Prostate gland (tissue), 2 donors: Measurements from ENCODE around the gene ZFAND3. TPM values are rescaled to one million over a fixed set of nuclear protein-coding genes. Genes with fewer than 3 reads are reported as not detected.

Experiments
- DNase-seq: peaks from one replicate; pipeline ENCODE4 v3.0.0-alpha.2; 2019; ENCODE audit warnings: low spot score
- H3K27ac ChIP-seq, 2 donors: fragments of 200-600 bp; sonication (generic); 2 replicates each; pipeline ENCODE4 v1.5.1; 2017 to 2019
- H3K27me3 ChIP-seq: fragments of 200-600 bp; sonication (generic); replicated peaks from 2 replicates; pipeline ENCODE4 v1.5.1; 2019; ENCODE audit not compliant: insufficient read depth
- H3K36me3 ChIP-seq, 2 donors: fragments of 200-600 bp; sonication (generic); 1 replicate in 1 of 2; 2 replicates in 1 of 2; pipeline versions ENCODE4 v1.5.1 to v1.8.1; 2017 to 2019
- H3K4me1 ChIP-seq: fragments of 200-600 bp; sonication (generic); replicated peaks from 2 replicates; pipeline ENCODE4 v1.5.1; 2019
- H3K4me3 ChIP-seq, 2 donors: fragments of 200-600 bp; sonication (generic); 2 replicates each; pipeline ENCODE4 v1.5.1; 2017 to 2019
- H3K9me3 ChIP-seq: fragments of 200-600 bp; sonication (generic); 2 replicates; pipeline ENCODE4 v1.5.1; 2017
- CTCF ChIP-seq, 4 experiments: fragments of 200-600 bp in 2 of 4; fragments of 450-650 bp in 2 of 4; sonication (generic) in 2 of 4; IDR thresholded peaks; 1 replicate in 3 of 4; 2 replicates in 1 of 4; pipeline ENCODE4 v1.5.1; 2016 to 2019; ENCODE audit warnings: antibody characterized with exemption in 4 of 4, mild to moderate bottlenecking in 2 of 4, moderate library complexity in 2 of 4
- POLR2A ChIP-seq: fragments of 450-650 bp; IDR thresholded peaks from one replicate; pipeline ENCODE4 v1.6.1; 2016; ENCODE audit warnings: antibody characterized with exemption, mild to moderate bottlenecking
- POLR2AphosphoS5 ChIP-seq: sonication (generic); formaldehyde crosslinking; IDR thresholded peaks from one replicate; pipeline ENCODE4 v1.6.1; 2017; ENCODE audit warnings: antibody characterized with exemption
- WGBS: methylation state at CpG from one replicate; pipeline ENCODE4 v1.1.5; 2018; 5-methylcytosine and 5-hydroxymethylcytosine counted together
- intact Hi-C: fragments of 100-400 bp; cut with DNase I; formaldehyde crosslinking; loops from one replicate; pipeline ENCODE4 v1.14.2; 2022
- total RNA-seq, 2 donors: library from RNA; depleted of rRNA; stranded (reverse); fragments of >200 nt; gene quantifications; one replicate each; pipeline ENCODE4 v1.1.0, GENCODE V29; 2016

Gene ZFAND3
- total RNA-seq, 2 donors from 2014 or later: 43.5 to 89.1 TPM

- no peak for TF ChIP-seq POLR2AphosphoS5
- no peak for TF ChIP-seq POLR2A
- TF ChIP-seq CTCF (IDR thresholded peaks at IDR 0.05): no peak
- H3K4me1 ChIP-seq: peaks cover 7% of the 10 kb centered on the region
- no peaks in the 10 kb centered on the region for H3K9me3 ChIP-seq
- no peaks in the 10 kb centered on the region for H3K27me3 ChIP-seq
- peak overlapping the region; percentile 53 to 63 for H3K27ac ChIP-seq
- intact Hi-C loops: loop anchor here (10.0 kb wide), 1 partner anchor 79 kb away; no protein-coding TSS in a partner anchor
- peak overlapping the region; percentile 34 to 40 for H3K4me3 ChIP-seq
- peak; percentile 21 for DNase-seq
- under 1% methylated on average over 34 of the region's 35 CpGs for WGBS
- no peaks in the 10 kb centered on the region for H3K36me3 ChIP-seq
Measured at GRCh38 chr6:37783856-37784584, 35.5 kb upstream of the ZFAND3 start.

GRCh38 chr6:37784585-37784967, 35.0 kb upstream of the ZFAND3 start:
- peak overlapping the region in 1 of 2 donors; percentile 40 for H3K4me3 ChIP-seq
- peaks cover 7% of the 10 kb centered on the region for H3K4me1 ChIP-seq
- WGBS: 46% methylated on average over 7 of the region's 7 CpGs
- H3K36me3 ChIP-seq: no peaks in the 10 kb centered on the region
- TF ChIP-seq CTCF (IDR thresholded peaks at IDR 0.05) (no peak), POLR2AphosphoS5 (no peak)
- H3K9me3 ChIP-seq: no peaks in the 10 kb centered on the region
- intact Hi-C loops: loop anchor here (10.0 kb wide), 1 partner anchor 80 kb away; no protein-coding TSS in a partner anchor
- H3K27ac ChIP-seq: no peak overlapping the region
- H3K27me3 ChIP-seq: no peaks in the 10 kb centered on the region
- DNase-seq: no peak

- no peak overlapping the region for H3K4me3 ChIP-seq
- intact Hi-C loops: loop anchor here (10.0 kb wide), 1 partner anchor 80 kb away; no protein-coding TSS in a partner anchor
- H3K36me3 ChIP-seq: no peaks in the 10 kb centered on the region
- no peaks in the 10 kb centered on the region for H3K9me3 ChIP-seq
- TF ChIP-seq POLR2AphosphoS5: no peak
- no peak for DNase-seq
- H3K27ac ChIP-seq: no peak overlapping the region
- no peaks in the 10 kb centered on the region for H3K27me3 ChIP-seq
- WGBS: 81% methylated on average over 13 of the region's 13 CpGs
- peaks cover 7% of the 10 kb centered on the region for H3K4me1 ChIP-seq
Measured at GRCh38 chr6:37785002-37785662, 34.4 kb upstream of the ZFAND3 start.

GRCh38 chr6:37785663-37786270, 33.8 kb upstream of the ZFAND3 start:
- 77% methylated on average over 18 of the region's 18 CpGs for WGBS
- H3K9me3 ChIP-seq: no peaks in the 10 kb centered on the region
- TF ChIP-seq CTCF (IDR thresholded peaks at IDR 0.05) (no peak), POLR2A (no peak), POLR2AphosphoS5 (no peak)
- H3K27ac ChIP-seq: no peak overlapping the region
- H3K4me3 ChIP-seq: no peak overlapping the region
- intact Hi-C loops: loop anchor here (10.0 kb wide), 1 partner anchor 81 kb away; no protein-coding TSS in a partner anchor
- no peaks in the 10 kb centered on the region for H3K36me3 ChIP-seq
- H3K4me1 ChIP-seq: peaks cover 7% of the 10 kb centered on the region
- H3K27me3 ChIP-seq: no peaks in the 10 kb centered on the region
- DNase-seq: no peak

- H3K27ac ChIP-seq: no peak overlapping the region
- no peaks in the 10 kb centered on the region for H3K36me3 ChIP-seq
- H3K4me1 ChIP-seq: peaks cover 7% of the 10 kb centered on the region
- intact Hi-C loops: loop anchor here (10.0 kb wide), 1 partner anchor 82 kb away; no protein-coding TSS in a partner anchor
- no peaks in the 10 kb centered on the region for H3K27me3 ChIP-seq
- no peak overlapping the region for H3K4me3 ChIP-seq
- no peak for TF ChIP-seq CTCF (IDR thresholded peaks at IDR 0.05)
- TF ChIP-seq POLR2AphosphoS5: no peak
- no peak for TF ChIP-seq POLR2A
- WGBS: 96% methylated on average over 2 of the region's 2 CpGs
- no peaks in the 10 kb centered on the region for H3K9me3 ChIP-seq
- no peak for DNase-seq
Measured at GRCh38 chr6:37787216-37787615, 32.3 kb upstream of the ZFAND3 start.
